PFSK-1 (cell line): ENCODE results near the gene PHETA1.

Experiments
- FOXP2 ChIP-seq: optimal IDR thresholded peaks from 2 replicates; pipeline ENCODE3; 2011; ENCODE audit warnings: borderline replicate concordance, control low read depth, inconsistent platforms; ENCODE audit not compliant: insufficient read depth; ENCODE audit errors: extremely low read length, extremely low read depth
- POLR2AphosphoS5 ChIP-seq: IDR thresholded peaks from 2 replicates; pipeline ENCODE4 v1.6.1; 2012; ENCODE audit warnings: low read depth, mild to moderate bottlenecking, control low read depth, low read length, moderate library complexity
- SIN3A ChIP-seq: IDR thresholded peaks from 2 replicates; pipeline ENCODE4 v1.6.1; 2012; ENCODE audit warnings: mild to moderate bottlenecking, low read length, moderate library complexity, borderline replicate concordance; ENCODE audit not compliant: insufficient read depth
- TAF1 ChIP-seq: IDR thresholded peaks from 2 replicates; pipeline ENCODE4 v1.6.1; 2012; ENCODE audit warnings: low read length, control low read depth, borderline replicate concordance; ENCODE audit not compliant: insufficient read depth
- TF ChIP-seq, protein P1 (sequence below), 2 experiments: IDR thresholded peaks; 2 replicates each; pipeline versions ENCODE4 v1.6.1 to v1.8.0; 2011 to 2012; ENCODE audit warnings: low read depth in 2 of 2, low read length in 2 of 2, control low read depth in 1 of 2, inconsistent platforms in 1 of 2, mild to moderate bottlenecking in 1 of 2, moderate library complexity in 1 of 2; ENCODE audit not compliant: insufficient read depth in 1 of 2

GRCh38 chr12:111409780-111410430, 41.0 kb upstream of the PHETA1 start:
- TF ChIP-seq POLR2AphosphoS5: no peak
- TF ChIP-seq, protein P1, sequence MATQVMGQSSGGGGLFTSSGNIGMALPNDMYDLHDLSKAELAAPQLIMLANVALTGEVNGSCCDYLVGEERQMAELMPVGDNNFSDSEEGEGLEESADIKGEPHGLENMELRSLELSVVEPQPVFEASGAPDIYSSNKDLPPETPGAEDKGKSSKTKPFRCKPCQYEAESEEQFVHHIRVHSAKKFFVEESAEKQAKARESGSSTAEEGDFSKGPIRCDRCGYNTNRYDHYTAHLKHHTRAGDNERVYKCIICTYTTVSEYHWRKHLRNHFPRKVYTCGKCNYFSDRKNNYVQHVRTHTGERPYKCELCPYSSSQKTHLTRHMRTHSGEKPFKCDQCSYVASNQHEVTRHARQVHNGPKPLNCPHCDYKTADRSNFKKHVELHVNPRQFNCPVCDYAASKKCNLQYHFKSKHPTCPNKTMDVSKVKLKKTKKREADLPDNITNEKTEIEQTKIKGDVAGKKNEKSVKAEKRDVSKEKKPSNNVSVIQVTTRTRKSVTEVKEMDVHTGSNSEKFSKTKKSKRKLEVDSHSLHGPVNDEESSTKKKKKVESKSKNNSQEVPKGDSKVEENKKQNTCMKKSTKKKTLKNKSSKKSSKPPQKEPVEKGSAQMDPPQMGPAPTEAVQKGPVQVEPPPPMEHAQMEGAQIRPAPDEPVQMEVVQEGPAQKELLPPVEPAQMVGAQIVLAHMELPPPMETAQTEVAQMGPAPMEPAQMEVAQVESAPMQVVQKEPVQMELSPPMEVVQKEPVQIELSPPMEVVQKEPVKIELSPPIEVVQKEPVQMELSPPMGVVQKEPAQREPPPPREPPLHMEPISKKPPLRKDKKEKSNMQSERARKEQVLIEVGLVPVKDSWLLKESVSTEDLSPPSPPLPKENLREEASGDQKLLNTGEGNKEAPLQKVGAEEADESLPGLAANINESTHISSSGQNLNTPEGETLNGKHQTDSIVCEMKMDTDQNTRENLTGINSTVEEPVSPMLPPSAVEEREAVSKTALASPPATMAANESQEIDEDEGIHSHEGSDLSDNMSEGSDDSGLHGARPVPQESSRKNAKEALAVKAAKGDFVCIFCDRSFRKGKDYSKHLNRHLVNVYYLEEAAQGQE (IDR thresholded peaks at IDR 0.05; ENCODE audit: insufficient read depth in 1 of 2, low read depth in 2 of 2, low read length in 2 of 2): no peak
- TF ChIP-seq TAF1: no peak
- TF ChIP-seq SIN3A: no peak
- no peak for TF ChIP-seq FOXP2
